Stimulated activated CD8-positive, alpha-beta memory T cell treated with anti-CD3 and anti-CD28 coated beads, Interleukin-15, amount 100 ng/mL, for 4 hours (primary cell): ENCODE results near the gene PDE2A.
A peak's percentile ranks its signal among the peaks of the same experiment; 100 is the strongest.

Experiments used
- DNase-seq, 2 donors: peaks; one replicate each; pipeline ENCODE4 v3.0.0-alpha.2; 2020; ENCODE audit warnings: low read depth in 2 of 2

The PDE2A gene

DNA sequence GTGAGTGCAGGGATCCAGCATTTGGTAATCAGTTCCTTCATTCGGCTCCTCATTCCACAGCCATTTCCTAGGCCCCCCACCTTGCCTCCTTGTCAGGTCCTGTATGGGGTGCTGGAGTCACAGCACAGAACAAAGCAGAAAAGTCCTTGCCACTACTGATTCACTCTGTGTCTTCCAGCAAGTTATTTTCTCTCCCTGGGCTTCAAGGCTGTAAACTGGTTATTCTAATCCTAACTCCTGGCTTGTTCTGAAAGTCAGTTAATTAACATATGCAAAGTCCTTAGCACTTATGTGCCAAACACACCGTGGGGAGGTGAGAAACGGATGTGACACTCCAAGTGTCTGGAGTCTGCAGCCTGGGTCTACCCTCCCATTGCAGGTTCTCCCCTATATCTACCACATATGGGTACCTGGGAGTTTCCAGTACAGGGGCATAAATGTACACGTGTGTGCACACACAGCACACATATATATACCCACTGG lies 30.6 kb upstream of the PDE2A start:
- DNase-seq: no peak

DNA sequence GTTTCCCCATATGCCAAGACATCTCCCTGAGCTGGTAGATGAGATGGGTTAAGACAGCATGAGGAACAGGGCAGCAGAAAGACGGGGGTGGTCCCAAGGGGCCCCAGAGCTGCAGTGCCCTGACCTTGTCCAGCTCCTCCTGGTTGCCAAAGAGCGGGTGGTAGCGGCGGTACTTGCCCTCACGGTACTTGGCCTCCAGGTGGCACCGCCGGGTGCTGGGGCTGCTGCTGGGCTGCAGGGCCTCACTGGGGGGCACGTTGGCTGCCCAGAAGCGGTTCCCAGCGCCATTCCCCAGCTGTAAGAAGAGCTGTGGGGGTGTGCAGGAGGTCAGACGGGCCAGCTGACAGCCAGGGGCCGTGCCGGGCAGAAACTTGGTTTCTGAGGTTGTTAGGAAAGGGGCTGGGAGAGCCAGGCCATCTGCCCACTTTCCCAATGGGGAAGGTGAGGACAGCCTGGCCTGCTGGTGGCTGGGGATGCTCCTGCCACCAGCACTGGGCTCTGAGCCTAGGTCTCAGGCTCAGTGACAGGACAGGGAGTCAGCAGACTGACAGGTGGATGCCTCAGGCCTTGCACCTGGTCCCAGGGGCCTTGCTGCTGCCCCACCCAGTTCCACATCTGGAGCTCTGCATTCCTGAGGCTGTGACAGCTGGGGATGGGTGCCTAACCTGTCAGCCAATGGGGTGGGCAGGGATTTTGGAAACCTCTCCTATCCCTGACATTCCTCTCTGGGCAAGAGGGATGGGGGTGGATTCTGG lies 30.0 kb upstream of the PDE2A start:
- DNase-seq: no peak

DNA sequence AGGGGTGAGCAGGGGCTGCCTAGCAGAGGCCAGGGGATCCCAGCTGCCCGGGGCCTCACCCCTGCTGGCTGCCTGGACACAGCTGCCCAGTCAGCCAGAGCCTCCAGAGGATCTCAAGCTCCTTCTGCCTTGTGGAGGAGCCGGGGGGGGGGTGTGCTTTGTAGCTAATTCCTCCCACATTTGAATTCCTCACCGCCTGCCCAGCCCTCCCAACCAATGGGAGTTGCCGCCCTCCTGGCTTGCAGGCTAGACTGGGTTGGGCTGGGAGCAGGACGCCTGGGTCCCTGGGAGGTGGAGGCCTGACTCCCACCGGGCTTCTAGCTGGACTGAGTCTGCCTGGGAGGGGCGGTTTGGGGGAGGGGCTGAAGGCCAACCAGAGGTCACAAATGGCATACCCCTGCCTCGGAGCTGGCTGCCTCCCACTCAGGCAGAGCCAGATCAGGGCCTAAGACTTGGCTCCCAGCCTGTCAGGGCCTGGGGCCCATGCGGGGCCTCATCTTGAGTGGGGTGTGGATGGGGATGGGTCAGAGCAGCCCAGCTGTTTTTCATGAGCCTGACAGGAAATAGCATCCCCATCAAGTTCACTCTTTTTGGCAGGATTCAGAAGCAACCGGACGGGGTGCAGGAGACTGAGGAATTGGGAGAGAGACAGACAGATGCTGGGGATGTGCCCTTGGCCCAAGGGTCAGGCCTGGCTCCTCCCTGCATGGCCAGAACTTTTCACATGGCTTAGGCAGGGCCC lies 29.2 kb upstream of the PDE2A start:
- no peak for DNase-seq

DNA sequence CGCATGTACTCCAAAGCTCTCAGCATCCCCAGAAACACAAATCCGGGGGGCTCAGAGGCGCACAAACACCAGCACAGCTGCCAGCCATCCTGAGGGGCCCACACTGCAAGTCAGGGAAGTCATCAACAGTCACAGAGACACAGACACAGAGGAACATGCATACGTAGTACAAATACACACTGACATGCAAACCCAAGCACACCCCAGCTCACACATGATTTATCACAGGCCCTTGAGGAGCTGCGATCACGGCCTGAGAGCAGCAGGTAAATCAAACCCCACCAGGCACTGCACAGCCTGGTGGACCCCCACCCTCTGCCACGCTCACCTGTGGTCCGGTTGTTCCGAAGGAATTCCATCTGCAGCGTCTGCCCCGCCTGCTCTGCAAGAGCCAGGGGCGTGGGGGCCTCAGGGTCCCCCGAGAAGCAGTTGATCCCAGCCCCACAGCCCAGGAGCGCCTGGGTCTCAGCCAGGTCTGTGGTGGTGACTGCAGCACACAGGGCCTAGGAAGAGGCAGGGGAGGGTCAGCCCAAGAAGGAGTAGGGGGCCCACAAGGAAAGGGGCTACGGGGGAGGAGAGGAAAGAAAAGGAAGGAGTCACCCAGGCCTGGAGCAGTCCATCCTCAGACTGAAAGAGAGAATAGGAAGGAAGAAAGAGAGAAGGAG lies 28.5 kb upstream of the PDE2A start:
- no peak for DNase-seq

DNA sequence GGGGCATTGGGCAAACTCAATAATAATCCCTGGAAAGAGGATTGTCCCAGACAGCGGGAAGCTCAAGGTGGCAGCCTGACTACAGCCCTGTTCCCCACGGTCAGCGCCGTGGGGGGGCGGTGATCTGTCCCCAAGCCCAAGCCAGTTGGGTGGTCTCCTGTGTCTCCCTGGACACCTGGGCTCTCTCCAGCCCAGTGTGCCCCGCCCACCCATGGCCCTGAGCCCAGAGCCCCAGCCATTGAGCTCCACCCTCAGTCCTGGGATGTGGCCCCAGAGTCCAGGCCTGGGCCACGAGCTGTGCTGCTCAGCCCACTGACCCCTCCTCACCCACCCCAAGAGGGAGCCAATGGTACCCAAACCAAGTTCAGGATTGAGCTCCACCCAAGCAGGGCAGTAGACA lies 27.9 kb upstream of the PDE2A start:
- DNase-seq: no peak

DNA sequence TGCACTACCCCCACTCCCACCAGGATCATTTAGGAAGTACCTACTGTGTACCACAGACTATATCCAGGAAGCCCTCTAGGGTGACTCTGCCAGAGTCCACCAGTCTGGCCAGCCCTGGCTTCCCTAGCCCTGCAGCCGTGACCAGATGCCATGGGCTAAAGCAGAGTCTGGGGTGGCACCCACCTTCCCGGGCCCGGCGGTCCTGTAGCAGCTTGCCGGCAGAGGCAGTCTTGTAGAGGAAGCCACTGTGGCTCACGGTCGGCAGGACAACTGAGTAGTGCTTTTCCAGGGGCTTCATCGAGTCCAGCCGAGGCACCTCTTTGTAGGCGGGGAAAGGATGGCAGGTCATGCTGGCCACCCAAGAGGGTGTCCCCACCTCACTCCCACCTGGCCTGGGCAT lies 27.2 kb upstream of the PDE2A start:
- no peak for DNase-seq

DNA sequence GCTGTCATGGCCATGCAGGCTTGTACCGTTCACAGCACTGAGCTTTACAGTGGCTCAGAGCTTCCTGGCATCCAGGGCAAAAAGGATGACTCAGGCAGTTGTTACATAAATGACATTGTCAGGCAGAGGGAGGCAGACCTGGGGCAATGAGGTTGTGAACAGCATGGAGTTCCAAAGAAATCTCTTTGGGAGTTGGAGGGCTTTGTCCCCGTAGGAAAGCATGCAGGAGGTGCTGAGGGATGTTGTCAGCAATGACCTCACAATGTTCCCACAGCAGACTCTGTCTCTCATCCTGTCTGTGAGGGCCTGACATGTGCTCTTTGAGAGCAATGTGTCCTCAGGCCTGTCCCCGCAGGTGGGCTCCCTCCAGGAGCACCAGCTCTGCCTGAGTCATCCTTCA lies 25.9 kb upstream of the PDE2A start:
- no peak for DNase-seq

DNA sequence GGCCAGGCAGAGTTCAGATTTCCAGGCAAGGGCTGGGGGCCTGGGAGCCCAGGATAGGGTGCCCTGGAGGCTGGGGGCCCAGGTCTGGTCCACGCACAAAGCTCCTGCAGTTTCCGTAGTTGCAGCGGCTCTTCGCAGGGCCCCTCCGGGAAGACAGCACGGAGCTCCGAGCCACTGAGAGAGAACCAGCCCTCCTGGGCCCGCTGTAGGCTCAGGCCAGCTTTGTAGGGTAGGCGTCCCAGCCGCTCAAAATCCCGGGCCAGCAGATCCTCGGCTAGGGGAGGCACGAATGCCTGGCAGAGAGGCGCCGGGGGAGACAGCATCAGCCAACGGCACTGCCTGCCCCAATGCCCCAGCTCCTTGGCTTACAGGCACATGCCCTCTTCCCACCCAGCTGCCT lies 23.6 kb upstream of the PDE2A start:
- DNase-seq: no peak

DNA sequence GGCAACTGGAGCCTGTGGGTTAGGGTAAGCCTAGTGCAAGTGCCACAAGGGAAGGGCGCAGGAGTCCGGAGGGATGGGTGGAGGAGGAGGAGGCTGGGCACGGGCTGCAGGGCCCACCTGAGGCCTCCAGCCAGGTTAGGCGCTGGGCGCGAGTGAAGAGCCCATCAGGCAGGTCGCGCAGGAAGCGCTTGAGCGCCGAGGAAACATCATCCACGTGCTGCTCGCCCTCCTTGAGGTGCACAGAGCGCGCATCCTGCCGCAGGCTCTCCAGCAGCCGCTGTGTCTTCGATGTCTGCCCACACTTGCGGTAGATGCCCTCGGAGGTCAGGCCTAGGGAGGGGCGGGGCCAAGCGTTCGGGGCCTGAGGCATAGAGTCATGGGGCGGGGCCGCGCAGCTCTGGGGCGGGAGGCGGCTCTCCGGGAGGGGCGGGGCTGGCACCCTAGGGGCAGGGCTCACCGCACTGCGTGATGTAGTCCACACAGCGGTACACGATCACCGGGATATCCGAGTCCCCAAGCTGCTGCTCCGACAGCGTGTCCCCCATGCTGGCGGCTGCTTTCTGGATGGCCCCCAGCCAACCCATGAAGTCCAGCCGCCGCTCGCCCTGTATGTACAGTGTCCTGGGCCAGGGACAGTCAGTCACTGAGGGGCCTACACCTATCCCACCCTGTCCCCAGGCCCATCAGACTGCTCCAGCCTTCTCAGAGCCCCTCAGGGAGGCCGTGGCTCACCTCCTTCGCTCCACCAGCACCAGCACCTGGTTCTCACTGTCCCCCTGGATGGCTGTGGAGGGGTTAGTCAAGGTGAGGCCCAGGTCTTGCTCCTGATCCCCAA lies 22.9 kb upstream of the PDE2A start:
- DNase-seq: no peak

DNA sequence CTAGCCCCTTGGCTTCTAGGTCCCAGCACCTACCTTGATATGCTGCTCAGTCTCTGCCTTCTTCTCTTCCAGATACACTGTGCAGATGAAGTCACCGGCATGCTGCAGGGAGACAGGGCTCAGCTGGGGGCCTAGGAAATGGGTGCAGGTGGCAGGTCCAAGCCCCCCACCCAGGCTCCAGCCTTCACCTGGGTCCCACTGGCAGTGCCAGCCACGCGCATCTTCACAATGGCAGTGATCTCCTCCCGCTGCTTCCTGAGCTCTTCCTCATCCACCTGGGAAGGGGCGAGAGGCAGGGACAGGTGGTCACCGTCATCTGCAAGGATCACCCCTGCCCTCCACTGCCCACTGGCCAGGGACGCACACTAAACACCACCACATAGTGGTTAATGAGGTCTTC lies 21.1 kb upstream of the PDE2A start:
- no peak for DNase-seq

DNA sequence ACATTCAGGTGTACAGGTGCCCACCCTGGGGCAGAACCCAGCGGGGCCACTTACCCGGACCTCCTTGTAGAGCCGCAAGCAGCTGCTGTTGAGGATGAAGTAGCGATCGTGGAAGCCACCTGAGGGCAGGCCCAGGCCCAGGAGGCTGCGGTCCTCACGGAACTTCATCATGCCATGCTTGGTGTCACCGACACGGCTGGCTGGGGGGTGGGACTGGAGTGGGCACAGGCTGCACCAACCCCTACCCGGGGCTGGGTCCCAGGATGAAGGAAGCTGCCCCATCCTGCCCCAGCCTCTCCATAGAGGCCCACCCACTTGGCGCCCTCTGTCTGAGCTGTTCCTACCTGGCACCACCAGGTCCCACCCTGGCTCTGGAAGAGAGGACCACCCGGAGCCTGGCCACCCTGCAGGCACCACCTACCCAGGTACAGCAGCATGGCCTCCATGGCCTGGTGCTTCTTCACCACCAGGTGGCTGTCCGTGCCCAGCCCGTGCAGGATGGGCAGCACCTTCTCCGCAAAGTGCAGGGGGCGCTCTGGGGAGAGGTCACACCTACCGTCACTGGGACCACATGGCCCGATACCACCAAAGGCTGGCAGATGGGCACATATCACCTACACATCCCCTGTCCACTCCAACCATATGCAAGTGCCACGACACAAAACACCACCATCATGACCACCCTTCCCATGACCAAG lies 19.2 kb upstream of the PDE2A start:
- DNase-seq: no peak

DNA sequence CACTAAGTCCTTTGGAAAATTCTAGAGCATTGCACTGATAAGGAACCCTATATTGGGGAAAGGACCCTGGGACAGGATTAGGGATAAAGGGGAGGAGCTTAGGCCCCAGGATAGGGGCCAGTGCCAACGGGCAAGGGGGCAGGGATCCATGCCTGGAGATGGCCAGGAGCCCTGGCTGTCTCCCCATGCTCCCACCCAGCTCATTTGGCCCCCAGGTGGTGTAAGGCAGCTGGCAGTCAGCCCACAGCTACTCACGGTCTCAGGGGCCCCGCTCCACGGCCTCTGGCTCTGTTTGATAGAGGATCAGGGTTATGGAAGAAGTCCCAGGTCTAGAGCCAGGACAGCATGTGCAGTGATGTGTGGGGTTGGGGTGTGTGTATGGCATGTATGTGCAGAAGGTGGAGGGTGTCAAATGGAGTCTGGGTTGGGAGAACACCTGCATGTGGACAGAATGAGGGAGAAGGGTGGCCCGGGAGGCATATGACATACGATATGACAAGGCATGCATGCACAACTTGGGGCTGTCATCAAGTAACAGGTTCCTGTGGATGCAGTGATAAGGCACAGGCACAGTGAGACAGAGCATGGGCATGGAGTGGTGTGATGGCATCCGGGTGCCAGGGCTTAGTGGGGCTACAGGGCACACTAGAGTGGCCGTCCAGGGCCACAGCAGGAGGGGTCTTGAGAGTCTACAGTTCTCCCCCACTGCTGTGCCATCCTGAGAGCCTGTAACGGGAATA lies 18.4 kb upstream of the PDE2A start:
- no peak for DNase-seq

DNA sequence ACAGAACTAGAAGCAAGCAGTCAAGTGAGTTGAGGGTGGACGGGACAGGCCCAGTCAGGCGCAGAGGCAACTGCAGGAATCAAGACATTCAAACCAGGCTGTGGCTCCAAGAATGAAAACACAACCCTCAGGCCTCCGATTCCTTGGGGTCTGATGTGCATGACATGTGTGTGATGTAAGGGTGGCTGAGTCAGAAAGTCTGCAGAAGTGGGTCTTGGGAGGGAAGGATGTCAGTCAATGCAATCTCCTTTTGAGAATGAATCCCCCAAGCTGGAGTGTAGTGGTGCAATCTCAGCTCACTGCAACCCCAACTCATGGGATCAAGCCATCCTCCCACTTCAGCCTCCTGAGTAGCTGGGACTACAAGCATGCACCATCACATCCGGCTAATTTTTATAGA lies 15.9 kb upstream of the PDE2A start:
- no peak for DNase-seq

DNA sequence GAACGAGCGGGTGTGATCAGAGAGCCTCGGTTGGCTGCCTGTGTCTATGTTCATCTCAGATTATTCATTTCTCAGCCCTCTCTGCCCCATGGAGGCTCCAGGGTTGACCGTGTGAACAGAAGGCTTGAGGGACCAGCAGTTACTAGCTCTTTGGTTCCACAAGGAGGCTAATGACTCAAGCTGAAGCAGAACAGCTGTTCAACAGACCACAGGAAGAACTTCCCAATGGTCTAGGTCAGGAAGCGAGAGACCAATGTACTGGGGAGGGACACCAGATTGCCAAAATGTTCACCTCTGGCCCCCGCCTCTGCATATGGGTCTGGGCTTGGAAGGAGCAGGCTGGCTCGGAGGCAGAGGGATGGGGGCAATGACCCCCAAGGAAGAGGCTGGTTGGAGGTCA lies 14.7 kb upstream of the PDE2A start:
- no peak for DNase-seq

DNA sequence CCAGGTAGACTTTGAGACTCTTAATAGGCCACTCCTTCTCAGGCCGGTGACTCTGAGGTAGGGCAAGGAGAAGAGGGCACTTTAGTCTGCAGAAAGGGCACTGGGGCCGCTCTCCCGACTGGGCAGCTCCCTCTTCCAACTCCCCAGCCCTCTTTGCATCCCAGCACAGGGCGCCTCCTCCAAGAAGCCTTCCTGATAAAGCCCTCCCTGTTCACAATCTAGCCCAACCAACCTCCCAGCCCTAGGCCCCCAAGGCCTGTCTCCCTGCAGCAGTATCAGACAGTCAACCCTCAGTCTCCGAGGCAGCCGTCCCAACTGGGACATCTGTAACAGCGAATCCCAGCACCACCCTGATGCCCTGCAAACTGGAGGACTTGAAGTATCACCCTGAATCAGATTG lies 14.3 kb upstream of the PDE2A start:
- no peak for DNase-seq

DNA sequence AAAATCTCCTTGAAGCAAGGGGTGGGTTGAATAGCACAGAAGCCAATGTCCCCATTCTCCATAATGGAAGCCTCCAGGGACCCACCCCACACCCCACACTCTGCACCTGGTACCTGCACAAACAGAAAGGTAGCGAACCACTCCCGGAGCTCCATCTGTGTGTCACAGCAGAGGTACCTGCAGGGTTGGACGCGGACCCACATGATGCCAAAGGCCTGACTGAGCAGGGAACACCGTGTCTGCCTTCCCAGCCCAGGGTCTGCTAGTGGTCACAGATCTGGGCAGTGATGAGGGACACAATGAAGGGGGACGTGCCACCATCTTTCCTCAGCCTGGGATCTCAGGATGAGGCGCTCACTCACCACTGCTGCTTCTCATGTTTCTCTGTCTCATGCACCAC lies 13.1 kb upstream of the PDE2A start:
- no peak for DNase-seq

DNA sequence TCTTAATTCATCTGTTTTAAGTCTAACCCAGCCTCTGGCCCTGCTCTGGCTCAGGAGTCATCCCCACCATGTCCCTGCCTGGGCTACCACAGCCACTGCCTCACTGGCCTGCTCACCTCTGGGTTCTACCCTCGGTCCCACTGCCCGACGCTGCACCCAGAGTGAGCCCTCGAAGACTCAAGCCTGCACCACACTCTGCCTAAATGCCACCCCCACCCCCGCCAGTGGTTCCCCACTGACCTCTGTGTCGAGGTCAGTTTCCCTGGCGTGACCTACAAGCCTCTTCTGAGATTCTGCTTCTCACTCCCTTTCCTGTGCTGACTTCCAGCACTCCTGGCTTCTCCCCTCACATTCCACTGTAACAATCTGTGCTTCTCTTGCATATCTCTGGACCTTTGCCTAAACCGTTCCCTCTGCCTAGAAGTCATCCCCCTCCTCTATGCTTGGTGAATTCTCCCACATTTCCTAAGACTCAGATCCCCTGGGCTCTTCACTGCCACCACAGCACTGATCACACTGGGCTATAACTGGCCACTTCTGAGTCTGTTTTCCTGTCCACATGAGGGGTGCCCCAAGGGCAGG lies 12.5 kb upstream of the PDE2A start:
- DNase-seq: no peak

DNA sequence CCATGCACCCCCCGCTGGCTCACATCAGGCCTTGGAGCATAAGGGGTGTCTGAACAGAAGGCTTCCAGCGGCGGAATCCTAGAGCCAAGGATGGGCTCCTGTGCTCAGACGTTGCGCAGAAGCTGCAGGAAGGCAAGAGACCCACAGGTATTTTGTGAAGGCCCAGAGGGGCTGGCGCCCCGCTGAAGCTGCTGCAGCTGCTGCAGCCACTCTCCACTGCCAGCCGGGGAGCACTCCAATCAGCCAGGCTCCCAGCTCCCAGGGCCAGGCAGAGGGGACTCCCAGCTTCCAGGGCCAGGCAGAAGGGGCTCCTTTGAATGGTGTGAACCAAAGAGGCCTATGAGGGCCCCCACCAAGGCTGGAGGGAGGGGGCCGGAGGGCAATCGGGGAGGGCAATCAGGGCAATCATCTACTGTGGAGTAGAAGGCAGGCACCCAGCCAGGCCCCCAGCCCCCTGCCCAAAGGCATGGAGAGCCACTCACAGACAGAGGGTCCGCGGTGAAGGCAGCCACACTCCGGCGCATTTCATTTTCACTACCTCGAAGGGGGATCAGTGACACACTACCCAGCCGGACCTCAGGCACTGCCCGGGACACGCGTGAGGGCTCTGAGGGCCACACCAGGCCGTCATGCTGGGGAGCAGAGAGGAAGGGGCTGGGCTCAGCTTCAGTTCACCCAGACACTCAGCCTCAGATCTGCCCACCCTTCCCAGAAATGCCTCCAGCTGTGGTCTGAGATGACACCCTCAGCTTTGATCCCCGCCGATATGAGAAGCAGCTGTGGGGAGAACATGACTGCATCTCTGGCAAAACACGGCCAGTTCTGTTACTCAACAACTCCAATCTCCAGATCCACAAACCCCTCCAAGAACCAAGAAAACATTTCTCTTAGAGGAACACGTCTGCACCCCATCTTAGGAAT lies 11.6 kb upstream of the PDE2A start:
- peak; percentile 14 to 30 for DNase-seq

DNA sequence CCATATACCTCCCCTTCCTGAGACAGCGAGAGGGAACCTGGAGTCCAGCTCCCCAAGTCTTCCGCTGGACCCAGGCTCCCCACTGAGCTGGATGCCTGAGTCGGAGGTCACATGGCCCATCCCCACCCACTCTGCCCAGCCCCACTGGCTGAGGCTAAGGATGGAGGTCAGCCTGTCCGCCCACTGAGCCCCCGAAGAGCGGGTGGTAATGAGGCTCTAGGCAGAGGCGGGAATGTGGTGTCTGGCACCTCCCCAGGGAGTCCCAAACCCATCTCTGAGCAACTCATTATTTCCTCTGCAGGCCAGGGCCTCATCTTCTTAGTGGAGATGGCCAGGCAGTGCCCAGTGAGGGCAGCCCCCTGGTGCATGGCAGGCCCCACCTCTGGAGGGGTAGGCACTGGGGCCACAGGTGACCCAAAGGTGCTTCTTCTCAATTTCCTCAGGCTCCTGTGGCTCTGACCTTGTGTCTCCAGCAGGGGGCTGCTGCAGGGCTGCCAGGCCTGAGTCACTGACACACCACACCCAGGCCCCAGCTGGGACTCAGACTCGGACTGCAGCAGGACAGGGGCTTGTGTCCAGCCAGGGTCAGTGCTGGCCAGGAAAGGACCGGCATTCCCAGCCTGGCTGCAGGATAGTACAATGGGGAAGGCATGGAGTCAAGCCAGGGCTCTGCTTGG lies 10.2 kb upstream of the PDE2A start:
- DNase-seq: peak in 1 of 2 donors; percentile 9
